GM12801 (cell line): ENCODE results near the gene DUSP1.

ENCODE experiments used
- CTCF ChIP-seq: IDR thresholded peaks from one replicate; pipeline ENCODE4 v1.5.1; 2011; ENCODE audit warnings: control low read depth; ENCODE audit not compliant: insufficient read length; ENCODE audit errors: extremely low read depth

DUSP1 gene

GRCh38 chr5:172757394-172758010 lies 13.5 kb downstream of the DUSP1 start:
- no peak for TF ChIP-seq CTCF

- TF ChIP-seq CTCF: no peak
These were observed 14.1 kb downstream of the DUSP1 start for GRCh38 chr5:172756764-172757393.

- TF ChIP-seq CTCF: no peak
These were observed 16.2 kb downstream of the DUSP1 start for GRCh38 chr5:172754596-172755356.

- TF ChIP-seq CTCF: no peak
These were observed 17.9 kb downstream of the DUSP1 start for GRCh38 chr5:172753101-172753500.

GRCh38 chr5:172751761-172752510 lies 19.1 kb downstream of the DUSP1 start:
- TF ChIP-seq CTCF: no peak

- TF ChIP-seq CTCF: no peak
These were observed 20.9 kb downstream of the DUSP1 start for GRCh38 chr5:172749881-172750633.

GRCh38 chr5:172749076-172749475 lies 21.9 kb downstream of the DUSP1 start:
- TF ChIP-seq CTCF: no peak
